AG10803 (cell line): ENCODE measurements around the gene PLEKHS1.

Source experiments
- DNase-seq: peaks from one replicate; pipeline ENCODE4 v3.0.0; 2010; ENCODE audit warnings: low read depth
- H3K4me3 ChIP-seq: 2 replicates; pipeline ENCODE4 v1.5.1; 2011; ENCODE audit warnings: mild to moderate bottlenecking, low read length, control low read depth
- TF ChIP-seq, protein P1 (sequence below): conservative IDR thresholded peaks from 2 replicates; pipeline ENCODE4 v1.5.1; 2011; ENCODE audit warnings: mild to moderate bottlenecking, low read length, control low read depth, inconsistent platforms

PLEKHS1 gene

GRCh38 chr10:113751181-113751732 is at the start of gene PLEKHS1:
Gene PLEKHS1 (plus strand): TSS chr10:113751682. CDS start chr10:113755278, 3,596 bp downstream.
- DNase-seq: peak; percentile 49
- no peak within 1 kb of the TSS for H3K4me3 ChIP-seq
- TF ChIP-seq, protein P1, sequence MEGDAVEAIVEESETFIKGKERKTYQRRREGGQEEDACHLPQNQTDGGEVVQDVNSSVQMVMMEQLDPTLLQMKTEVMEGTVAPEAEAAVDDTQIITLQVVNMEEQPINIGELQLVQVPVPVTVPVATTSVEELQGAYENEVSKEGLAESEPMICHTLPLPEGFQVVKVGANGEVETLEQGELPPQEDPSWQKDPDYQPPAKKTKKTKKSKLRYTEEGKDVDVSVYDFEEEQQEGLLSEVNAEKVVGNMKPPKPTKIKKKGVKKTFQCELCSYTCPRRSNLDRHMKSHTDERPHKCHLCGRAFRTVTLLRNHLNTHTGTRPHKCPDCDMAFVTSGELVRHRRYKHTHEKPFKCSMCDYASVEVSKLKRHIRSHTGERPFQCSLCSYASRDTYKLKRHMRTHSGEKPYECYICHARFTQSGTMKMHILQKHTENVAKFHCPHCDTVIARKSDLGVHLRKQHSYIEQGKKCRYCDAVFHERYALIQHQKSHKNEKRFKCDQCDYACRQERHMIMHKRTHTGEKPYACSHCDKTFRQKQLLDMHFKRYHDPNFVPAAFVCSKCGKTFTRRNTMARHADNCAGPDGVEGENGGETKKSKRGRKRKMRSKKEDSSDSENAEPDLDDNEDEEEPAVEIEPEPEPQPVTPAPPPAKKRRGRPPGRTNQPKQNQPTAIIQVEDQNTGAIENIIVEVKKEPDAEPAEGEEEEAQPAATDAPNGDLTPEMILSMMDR: no peak

GRCh38 chr10:113704637-113705343 is 46.7 kb upstream of the PLEKHS1 start:
- DNase-seq: peak; percentile 46
- TF ChIP-seq, protein P1: peak; percentile 77
- no peak overlapping the region for H3K4me3 ChIP-seq

DNA sequence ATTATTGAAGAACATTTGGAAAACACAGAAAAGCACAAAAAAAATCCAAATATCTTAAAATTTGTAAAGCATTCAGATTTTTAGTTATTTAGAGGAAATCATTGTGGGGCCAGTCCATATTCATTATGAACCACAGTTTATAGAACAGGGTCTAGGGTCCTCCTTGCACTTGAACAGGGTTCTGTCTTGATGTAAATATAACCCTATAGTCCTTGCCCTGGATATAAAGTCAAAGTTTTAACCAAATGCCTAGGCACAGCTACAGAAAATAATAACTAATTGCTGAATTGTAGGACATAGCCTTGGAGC is 46.2 kb upstream of the PLEKHS1 start:
- no peak overlapping the region for H3K4me3 ChIP-seq
- TF ChIP-seq, protein P1: no peak
- DNase-seq: no peak

DNA sequence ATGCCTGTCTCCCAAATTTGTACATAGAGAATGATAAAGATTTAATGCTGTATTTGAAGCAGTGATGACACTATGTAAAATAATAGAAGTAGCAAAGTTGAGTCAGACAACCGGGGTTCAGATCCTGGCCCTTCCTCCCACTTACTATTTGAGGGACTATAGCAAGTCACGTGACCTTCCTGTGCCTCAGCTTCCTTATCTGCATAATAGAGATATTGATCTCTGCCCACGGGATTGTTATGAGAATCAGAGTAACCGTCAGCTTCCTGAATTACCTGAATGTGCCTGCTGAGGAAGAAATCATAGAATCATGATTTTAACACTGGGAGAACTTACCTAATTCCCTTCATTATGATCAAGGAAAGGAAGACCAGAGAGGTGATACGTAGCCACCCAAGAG is 44.9 kb upstream of the PLEKHS1 start:
- TF ChIP-seq, protein P1: no peak
- no peak overlapping the region for H3K4me3 ChIP-seq
- no peak for DNase-seq

GRCh38 chr10:113708640-113709039 is 42.8 kb upstream of the PLEKHS1 start:
- no peak overlapping the region for H3K4me3 ChIP-seq
- TF ChIP-seq, protein P1: no peak
- DNase-seq: no peak

- no peak overlapping the region for H3K4me3 ChIP-seq
- peak; percentile 67 for DNase-seq
- TF ChIP-seq, protein P1: no peak
Observed at GRCh38 chr10:113709221-113709838, 42.2 kb upstream of the PLEKHS1 start.

DNA sequence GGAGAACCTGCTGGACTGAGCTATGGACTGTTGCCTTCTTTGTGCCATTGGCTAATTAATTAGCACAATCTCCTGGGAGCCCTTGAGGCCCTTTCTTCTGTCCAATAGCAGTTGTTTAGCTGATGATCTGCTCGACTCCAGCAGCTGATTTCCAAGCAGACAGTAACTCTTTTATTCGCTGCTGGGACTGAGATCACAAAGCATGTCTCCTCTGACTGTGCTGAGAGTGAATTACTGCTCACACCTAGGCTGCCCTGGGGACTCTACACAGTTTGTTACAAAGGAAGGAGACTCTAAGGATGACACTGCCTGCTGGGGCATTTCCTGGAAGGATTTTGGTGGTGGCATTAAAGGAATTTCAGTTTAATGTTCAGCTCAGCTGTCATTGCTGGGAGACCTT is 40.3 kb upstream of the PLEKHS1 start:
- TF ChIP-seq, protein P1: no peak
- H3K4me3 ChIP-seq: no peak overlapping the region
- DNase-seq: no peak
